Uterus (tissue), 4 donors: ENCODE data around the gene TPO. TPM values are rescaled to one million over a fixed set of nuclear protein-coding genes. Genes with fewer than 3 reads are reported as not detected.
"Not testable (repeated sequence)": the region's sequence is repeated elsewhere in the genome, so short reads cannot be mapped to it uniquely, and the experiment has no call there.

Experiments
- DNase-seq, 2 donors: peaks; one replicate each; pipeline ENCODE4 v3.0.0-alpha.2; 2019 to 2020
- H3K27ac ChIP-seq, 2 donors: fragments of 200-600 bp; sonication (generic); 1 replicate in 1 of 2; 2 replicates in 1 of 2; pipeline ENCODE4 v1.5.1; 2016 to 2018
- H3K27me3 ChIP-seq, 2 donors: fragments of 200-600 bp; sonication (generic); one replicate each; pipeline ENCODE4 v1.5.1; 2018 to 2019; ENCODE audit warnings: control low read depth in 1 of 2
- H3K36me3 ChIP-seq, 2 donors: fragments of 200-600 bp; sonication (generic); one replicate each; pipeline ENCODE4 v1.5.1; 2019; ENCODE audit warnings: control low read depth in 1 of 2
- H3K4me1 ChIP-seq, 2 donors: fragments of 200-600 bp; sonication (generic); one replicate each; pipeline ENCODE4 v1.5.1; 2018 to 2019; ENCODE audit warnings: control low read depth in 1 of 2
- H3K4me3 ChIP-seq, 2 donors: fragments of 200-600 bp; sonication (generic); 1 replicate in 1 of 2; 2 replicates in 1 of 2; pipeline ENCODE4 v1.5.1; 2018 to 2019; ENCODE audit warnings: mild to moderate bottlenecking in 1 of 2
- H3K9me3 ChIP-seq, 2 donors: fragments of 200-600 bp; sonication (generic); one replicate each; pipeline ENCODE4 v1.5.1; 2019; ENCODE audit warnings: control low read depth in 1 of 2
- CTCF ChIP-seq, 4 experiments: fragments of 200-600 bp in 2 of 4; fragments of 450-650 bp in 2 of 4; sonication (generic) in 2 of 4; IDR thresholded peaks; one replicate each; pipeline ENCODE4 v1.5.1; 2016 to 2019; ENCODE audit warnings: antibody characterized with exemption in 4 of 4, mild to moderate bottlenecking in 2 of 4, moderate library complexity in 1 of 4
- POLR2A ChIP-seq, 2 donors: fragments of 450-650 bp; IDR thresholded peaks; one replicate each; pipeline ENCODE4 v1.6.1; 2016; ENCODE audit warnings: antibody characterized with exemption in 2 of 2, mild to moderate bottlenecking in 1 of 2, moderate library complexity in 1 of 2
- intact Hi-C: fragments of 100-400 bp; cut with DNase I; formaldehyde crosslinking; loops from one replicate; pipeline ENCODE4 v1.15.1; 2023; ENCODE audit warnings: low total_unique reads
- total RNA-seq, 4 donors: library from RNA; depleted of rRNA in 3 of 4; stranded (reverse); fragments of >200 nt in 3 of 4; gene quantifications; one replicate each; pipeline versions ENCODE4 v1.1.0 to v1.2.4, GENCODE V29; 2014 to 2023
- donor health status: DM: yes; HTN: yes; CAD: no.

The TPO gene
- total RNA-seq, 4 donors from 2014 or later = 4.4 TPM; not detected in 3

- no peak overlapping the region for H3K4me3 ChIP-seq
- H3K36me3 ChIP-seq = no peaks in the 10 kb centered on the region
- H3K4me1 ChIP-seq = no peaks in the 10 kb centered on the region
- no peak for DNase-seq
- H3K27me3 ChIP-seq = no peaks in the 10 kb centered on the region
- no peaks in the 10 kb centered on the region for H3K9me3 ChIP-seq
- intact Hi-C loops = no loop called here
- TF ChIP-seq POLR2A (IDR thresholded peaks at IDR 0.05) = no peak
- no peak for TF ChIP-seq CTCF (IDR thresholded peaks at IDR 0.05)
- no peak overlapping the region for H3K27ac ChIP-seq
Measured at GRCh38 chr2:1572638-1573037, 159.4 kb downstream of the TPO start.

- Histone ChIP-seq H3K4me1 (no peaks in the 10 kb centered on the region), H3K36me3 (no peaks in the 10 kb centered on the region), H3K27me3 (no peaks in the 10 kb centered on the region), H3K9me3 (no peaks in the 10 kb centered on the region), H3K4me3 (no peak overlapping the region), H3K27ac (no peak overlapping the region)
- TF ChIP-seq CTCF (IDR thresholded peaks at IDR 0.05) = no peak
- TF ChIP-seq POLR2A (IDR thresholded peaks at IDR 0.05) = no peak
- intact Hi-C loops = no loop called here
- no peak for DNase-seq
Measured at GRCh38 chr2:1577846-1578245, 164.6 kb downstream of the TPO start.

GRCh38 chr2:1581257-1581964 lies 168.1 kb downstream of the TPO start:
- not testable (repeated sequence) for DNase-seq

GRCh38 chr2:1581965-1582625 lies 168.8 kb downstream of the TPO start:
- Histone ChIP-seq H3K27me3 (no peaks in the 10 kb centered on the region), H3K4me1 (no peaks in the 10 kb centered on the region), H3K27ac (no peak overlapping the region), H3K36me3 (no peaks in the 10 kb centered on the region), H3K4me3 (no peak overlapping the region), H3K9me3 (no peaks in the 10 kb centered on the region)
- DNase-seq = no peak
- intact Hi-C loops = no loop called here
- no peak for TF ChIP-seq POLR2A (IDR thresholded peaks at IDR 0.05)
- no peak for TF ChIP-seq CTCF (IDR thresholded peaks at IDR 0.05)

More at GRCh38 chr2:1581257-1581964, 168.1 kb downstream of the TPO start:
- H3K4me1 ChIP-seq, H3K4me3 ChIP-seq, intact Hi-C loops, H3K36me3 ChIP-seq, H3K27me3 ChIP-seq, H3K27ac ChIP-seq, H3K9me3 ChIP-seq: not testable (repeated sequence)

GRCh38 chr2:1582891-1583341 lies 169.7 kb downstream of the TPO start:
- Histone ChIP-seq H3K9me3 (no peaks in the 10 kb centered on the region), H3K27me3 (no peaks in the 10 kb centered on the region), H3K4me3 (no peak overlapping the region), H3K4me1 (no peaks in the 10 kb centered on the region), H3K27ac (no peak overlapping the region), H3K36me3 (no peaks in the 10 kb centered on the region)
- DNase-seq = no peak
- TF ChIP-seq CTCF (IDR thresholded peaks at IDR 0.05) (no peak), POLR2A (IDR thresholded peaks at IDR 0.05) (no peak)
- intact Hi-C loops = no loop called here
